SK-N-SH (cell line): ENCODE data around the gene PAOX. TPM values are rescaled to one million over a fixed set of nuclear protein-coding genes. Genes with fewer than 3 reads are reported as not detected.
A peak's percentile ranks its signal among the peaks of the same experiment; 100 is the strongest.

Experiments used
- CTCF ChIA-PET: fragments of 300-600, 350-600 bp; formaldehyde crosslinking; extraction: SDS; loops from one replicate; lab custom pipeline; 2021; lab: Yijun Ruan, JAX
- POLR2A ChIA-PET: fragments of 350-600 bp; sonication (Branson Sonifier 250); formaldehyde crosslinking; extraction: SDS; loops from one replicate; lab custom pipeline; 2020; ENCODE audit warnings: antibody characterized with exemption, inconsistent platforms; lab: Yijun Ruan, JAX
- DNase-seq: peaks from one replicate; pipeline ENCODE4 v3.0.0; 2012
- H2AFZ ChIP-seq: fragments of 200-600 bp; sonication (generic); 2 replicates; pipeline ENCODE4 v1.8.1; 2016; ENCODE audit warnings: antibody characterized with exemption, mild to moderate bottlenecking, low read depth
- H3F3A ChIP-seq: fragments of 200-600 bp; sonication (generic); replicated peaks from 2 replicates; pipeline ENCODE3; 2016; ENCODE audit warnings: antibody characterized with exemption, mild to moderate bottlenecking; ENCODE audit not compliant: insufficient read depth
- H3K27ac ChIP-seq, 2 experiments: fragments of 200-500 bp in 1 of 2; fragments of 200-600 bp in 1 of 2; sonication (Bioruptor generic) in 1 of 2; sonication (generic), shearing (Covaris generic) in 1 of 2; 2 replicates each; pipeline versions ENCODE4 v1.5.1 to v1.6.1; 2014 to 2016; ENCODE audit warnings: low read depth in 2 of 2, inconsistent platforms in 1 of 2, low read length in 1 of 2, mild to moderate bottlenecking in 1 of 2, mixed read lengths in 1 of 2
- H3K27me3 ChIP-seq: fragments of 200-600 bp; sonication (generic), shearing (Covaris generic); 2 replicates; pipeline ENCODE4 v1.6.1; 2016; ENCODE audit warnings: mixed run types; ENCODE audit not compliant: insufficient read depth
- H3K36me3 ChIP-seq, 2 experiments: fragments of 200-500 bp in 1 of 2; fragments of 200-600 bp in 1 of 2; sonication (Bioruptor generic) in 1 of 2; sonication (generic) in 1 of 2; replicated peaks in 1 of 2; 2 replicates each; pipeline versions ENCODE3 to v1.5.1; 2014 to 2016; ENCODE audit warnings: low read length in 1 of 2, mild to moderate bottlenecking in 1 of 2; ENCODE audit not compliant: insufficient read depth in 2 of 2, control insufficient read depth in 1 of 2
- H3K4me1 ChIP-seq, 2 experiments: fragments of 200-500 bp in 1 of 2; fragments of 200-600 bp in 1 of 2; sonication (Bioruptor generic) in 1 of 2; sonication (generic), shearing (Covaris generic) in 1 of 2; 2 replicates each; pipeline versions ENCODE4 v1.5.1 to v1.6.1; 2014 to 2016; ENCODE audit warnings: low read depth in 1 of 2, low read length in 1 of 2, mixed run types in 1 of 2; ENCODE audit not compliant: insufficient read depth in 2 of 2, control insufficient read depth in 1 of 2
- H3K4me2 ChIP-seq: fragments of 200-600 bp; sonication (generic), shearing (Covaris generic); 2 replicates; pipeline ENCODE4 v1.6.1; 2017; ENCODE audit warnings: mixed run types
- H3K4me3 ChIP-seq, 2 experiments: fragments of 200-500 bp in 1 of 2; fragments of 200-600 bp in 1 of 2; sonication (Bioruptor generic) in 1 of 2; sonication (generic), shearing (Covaris generic) in 1 of 2; 2 replicates each; pipeline versions ENCODE4 v1.5.1 to v1.8.1; 2014 to 2016; ENCODE audit warnings: low read depth in 2 of 2, inconsistent platforms in 1 of 2, low read length in 1 of 2, mild to moderate bottlenecking in 1 of 2, mixed read lengths in 1 of 2, moderate library complexity in 1 of 2
- H3K79me2 ChIP-seq: fragments of 200-600 bp; sonication (generic); 2 replicates; pipeline ENCODE4 v1.8.1; 2017; ENCODE audit warnings: mild to moderate bottlenecking; ENCODE audit not compliant: insufficient read depth
- H3K9ac ChIP-seq: fragments of 200-600 bp; sonication (generic); 2 replicates; pipeline ENCODE4 v1.6.1; 2017; ENCODE audit warnings: mixed run types
- H3K9me2 ChIP-seq: fragments of 200-600 bp; sonication (generic); 2 replicates; pipeline ENCODE4 v1.6.1; 2017; ENCODE audit warnings: mixed run types
- H3K9me3 ChIP-seq: fragments of 200-600 bp; sonication (generic); 2 replicates; pipeline ENCODE4 v1.6.1; 2017; ENCODE audit warnings: mixed run types, mild to moderate bottlenecking, moderate library complexity
- H4K20me1 ChIP-seq: fragments of 200-600 bp; sonication (generic); 2 replicates; pipeline ENCODE4 v1.6.1; 2017; ENCODE audit warnings: mild to moderate bottlenecking, mixed run types; ENCODE audit not compliant: insufficient read depth
- CHD2 ChIP-seq: fragments of 150-350 bp; IDR thresholded peaks from 2 replicates; pipeline ENCODE4 v1.6.1; 2018; ENCODE audit warnings: low read length; ENCODE audit not compliant: partially characterized antibody
- EP300 ChIP-seq, 2 experiments: IDR thresholded peaks; 2 replicates each; pipeline versions ENCODE4 v1.4.0 to v1.6.1; 2012; ENCODE audit warnings: borderline replicate concordance in 1 of 2, low read depth in 1 of 2, low read length in 1 of 2
- EZH2phosphoT487 ChIP-seq: fragments of 200-600 bp; sonication (generic); IDR thresholded peaks from 2 replicates; pipeline ENCODE4 v1.6.1; 2017; ENCODE audit warnings: low read depth, mixed run types, mild to moderate bottlenecking, antibody characterized with exemption, moderate library complexity, borderline replicate concordance
- FOXJ3 ChIP-seq: sonication (generic); formaldehyde crosslinking; IDR thresholded peaks from 2 replicates; pipeline ENCODE4 v1.5.1; 2020; ENCODE audit warnings: mild to moderate bottlenecking, missing genetic modification reagents
- JUND ChIP-seq: IDR thresholded peaks from 2 replicates; pipeline ENCODE4 v1.4.0; 2012
- MEF2A ChIP-seq: IDR thresholded peaks from 2 replicates; pipeline ENCODE4 v1.4.0; 2012; ENCODE audit warnings: low read depth, borderline replicate concordance
- POLR2AphosphoS5 ChIP-seq: IDR thresholded peaks from 2 replicates; pipeline ENCODE4 v1.6.1; 2012; ENCODE audit warnings: low read depth, low read length
- RAD21 ChIP-seq: IDR thresholded peaks from 2 replicates; pipeline ENCODE4 v1.6.1; 2012; ENCODE audit warnings: mild to moderate bottlenecking, low read length
- RFX5 ChIP-seq: IDR thresholded peaks from 2 replicates; pipeline ENCODE4 v1.6.1; 2012; ENCODE audit warnings: mild to moderate bottlenecking, improper control_type of control experiment, low read length
- RXRA ChIP-seq: IDR thresholded peaks from 2 replicates; pipeline ENCODE4 v1.4.0; 2012; ENCODE audit warnings: low read depth, mild to moderate bottlenecking, borderline replicate concordance
- SIN3A ChIP-seq: IDR thresholded peaks from 2 replicates; pipeline ENCODE4 v1.6.1; 2012; ENCODE audit warnings: low read depth, mild to moderate bottlenecking, low read length, moderate library complexity, borderline replicate concordance
- TCF12 ChIP-seq: IDR thresholded peaks from 2 replicates; pipeline ENCODE4 v1.4.0; 2012
- YY1 ChIP-seq: IDR thresholded peaks from 2 replicates; pipeline ENCODE4 v1.4.0; 2012; ENCODE audit warnings: low read depth, mild to moderate bottlenecking
- WGBS: methylation state at CpG from one replicate; pipeline ENCODE4 v1.1.6; 2017; ENCODE audit warnings: low lambda C conversion rate; 5-methylcytosine and 5-hydroxymethylcytosine counted together
- polyA plus RNA-seq, 3 experiments: library from polyadenylated mRNA; depleted of rRNA; stranded (reverse); fragments of >200 nt; gene quantifications; 2 replicates each; pipeline ENCODE4 v1.2.3, GENCODE V29; 2012
- TF ChIP-seq, protein P1 (sequence below): IDR thresholded peaks from 2 replicates; pipeline ENCODE4; 2012
- TF ChIP-seq, protein P2 (sequence below): fragments of 200-600 bp; sonication (generic); IDR thresholded peaks from 2 replicates; pipeline ENCODE4 v1.6.1; 2017; ENCODE audit warnings: antibody characterized with exemption, mild to moderate bottlenecking, moderate library complexity
- TF ChIP-seq, protein P3 (sequence below): IDR thresholded peaks from 2 replicates; pipeline ENCODE4 v1.4.0; 2012; ENCODE audit warnings: low read depth, borderline replicate concordance
- TF ChIP-seq, protein P4 (sequence below): fragments of 150-350 bp; IDR thresholded peaks from 2 replicates; pipeline ENCODE4 v1.6.1; 2016; ENCODE audit warnings: mild to moderate bottlenecking, low read depth, low read length
- TF ChIP-seq, protein P5 (sequence below): IDR thresholded peaks from 2 replicates; pipeline ENCODE4 v1.4.0; 2012; ENCODE audit warnings: low read depth

The PAOX gene
- polyA plus RNA-seq, 1 of the 3 experiments (the other 2 are of a cell fraction), result 6.2 TPM

DNA sequence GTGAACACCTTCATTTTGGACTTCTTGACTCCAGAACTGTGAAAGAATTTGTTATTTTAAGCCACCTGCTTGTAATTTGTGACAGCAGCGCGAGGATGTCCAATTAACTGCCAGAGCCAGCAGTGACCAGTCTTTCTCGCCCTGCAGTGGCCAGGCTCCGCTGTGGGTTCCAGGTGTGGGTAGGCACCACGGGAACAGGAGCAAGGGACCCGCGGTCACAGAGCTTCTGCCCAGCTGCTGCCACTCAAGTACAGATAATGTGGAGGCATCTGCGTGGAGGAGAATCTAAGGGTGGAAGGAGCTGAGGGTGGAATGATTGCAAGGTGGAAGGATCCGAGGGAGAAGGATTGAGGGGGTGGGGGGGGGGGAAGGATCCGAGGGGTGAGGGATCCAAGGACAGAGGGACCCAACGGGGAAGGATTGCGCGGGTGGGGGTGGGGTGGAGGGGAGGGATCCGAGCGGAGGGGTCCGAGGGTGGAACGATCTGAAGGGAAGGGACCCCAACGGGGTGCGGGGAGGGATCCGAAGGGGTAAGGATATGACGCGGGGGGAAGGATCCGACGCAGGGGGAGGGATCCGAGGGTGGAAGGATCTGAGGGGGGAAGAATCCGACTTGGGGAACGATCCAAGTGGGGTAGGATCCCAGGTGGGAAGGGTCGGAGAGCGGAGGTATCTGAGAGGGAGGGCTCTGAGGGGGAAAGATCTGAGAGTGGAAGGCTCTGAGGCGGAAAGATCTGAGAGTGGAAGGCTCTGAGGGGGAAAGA is 45.9 kb upstream of the PAOX start:
- Histone ChIP-seq H3F3A (no peaks in the 10 kb centered on the region), H3K27me3 (peaks cover 55% of the 10 kb centered on the region), H4K20me1 (no peaks in the 10 kb centered on the region), H3K9me2 (no peaks in the 10 kb centered on the region), H2AFZ (no peak overlapping the region), H3K4me3 (no peak overlapping the region), H3K27ac (no peak overlapping the region), H3K9me3 (no peaks in the 10 kb centered on the region), H3K36me3 (no peaks in the 10 kb centered on the region), H3K79me2 (no peaks in the 10 kb centered on the region), H3K4me1 (peaks cover 0 to 10% of the 10 kb centered on the region in 2 experiments; a peak in 2 of 4 replicates), H3K9ac (no peak overlapping the region), H3K4me2 (no peak overlapping the region)
- DNase-seq, result no peak
- WGBS, result 47% methylated on average over 30 of the region's 30 CpGs
- TF ChIP-seq FOXJ3 (CRISPR knock-in tag), result no peak
- TF ChIP-seq, protein P1, sequence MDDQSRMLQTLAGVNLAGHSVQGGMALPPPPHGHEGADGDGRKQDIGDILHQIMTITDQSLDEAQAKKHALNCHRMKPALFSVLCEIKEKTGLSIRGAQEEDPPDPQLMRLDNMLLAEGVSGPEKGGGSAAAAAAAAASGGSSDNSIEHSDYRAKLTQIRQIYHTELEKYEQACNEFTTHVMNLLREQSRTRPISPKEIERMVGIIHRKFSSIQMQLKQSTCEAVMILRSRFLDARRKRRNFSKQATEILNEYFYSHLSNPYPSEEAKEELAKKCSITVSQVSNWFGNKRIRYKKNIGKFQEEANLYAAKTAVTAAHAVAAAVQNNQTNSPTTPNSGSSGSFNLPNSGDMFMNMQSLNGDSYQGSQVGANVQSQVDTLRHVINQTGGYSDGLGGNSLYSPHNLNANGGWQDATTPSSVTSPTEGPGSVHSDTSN, result no peak
- ChIA-PET CTCF (no interaction called here), POLR2A (no interaction called here)

DNA sequence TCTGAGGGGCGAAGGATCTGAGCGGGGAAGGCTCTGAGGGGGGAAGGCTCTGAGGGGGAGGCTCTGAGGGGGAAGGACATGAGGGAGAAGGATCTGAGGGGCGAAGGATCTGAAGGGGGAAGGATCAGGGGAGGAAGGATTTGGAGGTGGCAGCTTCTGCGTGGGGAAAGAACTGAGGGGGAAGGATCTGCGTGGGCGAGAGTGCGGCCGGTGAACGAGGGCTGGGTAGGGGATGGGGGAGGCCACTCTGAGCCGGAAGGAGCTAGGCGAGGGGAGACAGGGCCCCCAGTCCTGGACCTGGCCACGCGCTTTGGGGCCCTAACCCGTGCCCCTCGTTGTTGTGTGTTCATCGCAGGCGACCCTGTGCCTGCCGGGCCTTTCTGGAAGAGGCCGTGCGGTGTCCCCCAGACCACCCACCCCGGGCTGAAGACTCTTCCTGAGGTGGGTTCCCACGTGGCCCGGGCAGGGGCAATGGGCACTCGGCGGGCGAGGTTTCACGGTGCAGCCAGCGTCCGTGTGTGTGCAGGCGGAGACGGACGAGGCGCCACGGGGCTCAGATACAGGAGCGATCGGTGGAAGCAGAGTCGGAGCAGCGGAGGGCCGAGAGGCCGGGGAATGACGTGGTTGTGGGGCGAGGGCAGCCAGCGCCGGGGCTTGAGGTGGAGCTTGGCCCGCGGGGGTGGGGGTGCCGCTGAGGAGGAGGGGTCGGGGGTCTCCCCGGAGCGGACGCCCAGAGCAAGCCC is 44.4 kb upstream of the PAOX start:
- ChIA-PET CTCF (interaction anchor here (1.0 to 1.2 kb wide), 3 partner anchors 13 to 27 kb away, joined by 3 to 4 read pairs (median 3); partner anchors contain the start of gene PRAP1), POLR2A (interaction anchor here (0.6 to 1.1 kb wide), 2 partner anchors 13 to 28 kb away, joined by 4 read pairs; partner anchors contain the start of gene PRAP1)
- no peaks in the 10 kb centered on the region for H3K36me3 ChIP-seq
- no peaks in the 10 kb centered on the region for H3F3A ChIP-seq
- WGBS, result 21% methylated on average over 9 of the region's 51 CpGs
- H3K4me2 ChIP-seq, result peak overlapping the region; percentile 79; the same call in 1 of the 2 replicates
- no peaks in the 10 kb centered on the region for H3K9me3 ChIP-seq
- peaks cover 57% of the 10 kb centered on the region for H3K27me3 ChIP-seq
- no peaks in the 10 kb centered on the region for H3K79me2 ChIP-seq
- H3K4me1 ChIP-seq, result peaks cover 0 to 2% of the 10 kb centered on the region in 2 experiments; a peak in 2 of 4 replicates
- H3K27ac ChIP-seq, result no peak overlapping the region
- H3K4me3 ChIP-seq, result peak overlapping the region; percentile 30 to 46; a peak in 3 of 4 replicates
- DNase-seq, result peak; percentile 70
- H2AFZ ChIP-seq, result no peak overlapping the region
- H4K20me1 ChIP-seq, result no peaks in the 10 kb centered on the region
- no peaks in the 10 kb centered on the region for H3K9me2 ChIP-seq
- no peak overlapping the region for H3K9ac ChIP-seq
- TF ChIP-seq SIN3A, result no peak
- TF ChIP-seq EZH2phosphoT487, result no peak
- no peak for TF ChIP-seq JUND
- TF ChIP-seq, protein P2, sequence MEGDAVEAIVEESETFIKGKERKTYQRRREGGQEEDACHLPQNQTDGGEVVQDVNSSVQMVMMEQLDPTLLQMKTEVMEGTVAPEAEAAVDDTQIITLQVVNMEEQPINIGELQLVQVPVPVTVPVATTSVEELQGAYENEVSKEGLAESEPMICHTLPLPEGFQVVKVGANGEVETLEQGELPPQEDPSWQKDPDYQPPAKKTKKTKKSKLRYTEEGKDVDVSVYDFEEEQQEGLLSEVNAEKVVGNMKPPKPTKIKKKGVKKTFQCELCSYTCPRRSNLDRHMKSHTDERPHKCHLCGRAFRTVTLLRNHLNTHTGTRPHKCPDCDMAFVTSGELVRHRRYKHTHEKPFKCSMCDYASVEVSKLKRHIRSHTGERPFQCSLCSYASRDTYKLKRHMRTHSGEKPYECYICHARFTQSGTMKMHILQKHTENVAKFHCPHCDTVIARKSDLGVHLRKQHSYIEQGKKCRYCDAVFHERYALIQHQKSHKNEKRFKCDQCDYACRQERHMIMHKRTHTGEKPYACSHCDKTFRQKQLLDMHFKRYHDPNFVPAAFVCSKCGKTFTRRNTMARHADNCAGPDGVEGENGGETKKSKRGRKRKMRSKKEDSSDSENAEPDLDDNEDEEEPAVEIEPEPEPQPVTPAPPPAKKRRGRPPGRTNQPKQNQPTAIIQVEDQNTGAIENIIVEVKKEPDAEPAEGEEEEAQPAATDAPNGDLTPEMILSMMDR, result no peak
- TF ChIP-seq, protein P3, sequence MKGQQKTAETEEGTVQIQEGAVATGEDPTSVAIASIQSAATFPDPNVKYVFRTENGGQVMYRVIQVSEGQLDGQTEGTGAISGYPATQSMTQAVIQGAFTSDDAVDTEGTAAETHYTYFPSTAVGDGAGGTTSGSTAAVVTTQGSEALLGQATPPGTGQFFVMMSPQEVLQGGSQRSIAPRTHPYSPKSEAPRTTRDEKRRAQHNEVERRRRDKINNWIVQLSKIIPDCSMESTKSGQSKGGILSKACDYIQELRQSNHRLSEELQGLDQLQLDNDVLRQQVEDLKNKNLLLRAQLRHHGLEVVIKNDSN, result no peak
- TF ChIP-seq TCF12, result no peak
- TF ChIP-seq MEF2A, result no peak
- TF ChIP-seq, protein P4, sequence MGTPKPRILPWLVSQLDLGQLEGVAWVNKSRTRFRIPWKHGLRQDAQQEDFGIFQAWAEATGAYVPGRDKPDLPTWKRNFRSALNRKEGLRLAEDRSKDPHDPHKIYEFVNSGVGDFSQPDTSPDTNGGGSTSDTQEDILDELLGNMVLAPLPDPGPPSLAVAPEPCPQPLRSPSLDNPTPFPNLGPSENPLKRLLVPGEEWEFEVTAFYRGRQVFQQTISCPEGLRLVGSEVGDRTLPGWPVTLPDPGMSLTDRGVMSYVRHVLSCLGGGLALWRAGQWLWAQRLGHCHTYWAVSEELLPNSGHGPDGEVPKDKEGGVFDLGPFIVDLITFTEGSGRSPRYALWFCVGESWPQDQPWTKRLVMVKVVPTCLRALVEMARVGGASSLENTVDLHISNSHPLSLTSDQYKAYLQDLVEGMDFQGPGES, result no peak
- no peak for TF ChIP-seq RXRA
- TF ChIP-seq YY1, result no peak
- TF ChIP-seq EP300 (IDR thresholded peaks at IDR 0.05; ENCODE audit: borderline replicate concordance in 1 of 2, low read depth in 1 of 2, low read length in 1 of 2), result no peak
- TF ChIP-seq, protein P5, sequence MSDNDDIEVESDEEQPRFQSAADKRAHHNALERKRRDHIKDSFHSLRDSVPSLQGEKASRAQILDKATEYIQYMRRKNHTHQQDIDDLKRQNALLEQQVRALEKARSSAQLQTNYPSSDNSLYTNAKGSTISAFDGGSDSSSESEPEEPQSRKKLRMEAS, result no peak
- TF ChIP-seq RAD21, result no peak
- no peak for TF ChIP-seq POLR2AphosphoS5
- no peak for TF ChIP-seq RFX5
- no peak for TF ChIP-seq CHD2
